CD4-positive, alpha-beta T cell treated with Interleukin-12 subunit alpha and Interleukin-12 subunit beta, for 1 hour (primary cell): Measurements from ENCODE around the gene NONO.
"Not testable (repeated sequence)": the region's sequence is repeated elsewhere in the genome, so short reads cannot be mapped to it uniquely, and the experiment has no call there.

Experiments
- DNase-seq: peaks from one replicate; pipeline ENCODE4 v3.0.0-alpha.2; 2020

NONO gene

DNA sequence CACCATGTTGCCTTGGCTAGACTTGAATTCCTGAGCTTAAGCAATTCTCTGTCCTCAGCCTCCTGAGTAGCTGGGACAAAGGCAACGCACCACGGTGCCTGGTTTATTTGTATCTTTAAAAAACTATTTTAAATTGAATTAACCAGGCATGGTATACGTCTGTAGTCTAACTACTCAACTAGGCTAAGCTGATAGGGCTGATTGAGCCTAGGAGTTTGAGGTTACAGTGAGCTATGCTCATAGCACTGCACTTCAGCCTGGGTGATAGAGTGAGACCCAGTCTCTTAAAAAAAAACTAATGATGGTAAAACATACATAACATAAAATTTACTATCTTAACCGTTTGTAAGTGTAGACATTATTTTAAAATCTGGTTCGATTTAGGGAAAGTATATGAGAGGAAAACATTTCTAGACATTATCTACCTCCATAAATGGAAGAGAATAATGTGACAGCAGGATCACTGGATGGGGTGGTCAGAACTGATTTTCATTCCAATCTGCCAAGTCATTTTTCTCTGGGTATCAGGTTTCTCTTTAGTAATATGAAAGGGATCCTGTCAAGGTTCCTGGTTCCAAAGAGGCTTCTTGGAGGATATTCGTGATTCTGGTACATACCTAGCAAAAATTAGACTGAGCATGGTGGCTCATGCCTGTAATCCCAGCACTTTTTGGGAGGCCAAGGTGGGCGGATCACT is 9.4 kb downstream of the NONO start:
- no peak for DNase-seq

DNA sequence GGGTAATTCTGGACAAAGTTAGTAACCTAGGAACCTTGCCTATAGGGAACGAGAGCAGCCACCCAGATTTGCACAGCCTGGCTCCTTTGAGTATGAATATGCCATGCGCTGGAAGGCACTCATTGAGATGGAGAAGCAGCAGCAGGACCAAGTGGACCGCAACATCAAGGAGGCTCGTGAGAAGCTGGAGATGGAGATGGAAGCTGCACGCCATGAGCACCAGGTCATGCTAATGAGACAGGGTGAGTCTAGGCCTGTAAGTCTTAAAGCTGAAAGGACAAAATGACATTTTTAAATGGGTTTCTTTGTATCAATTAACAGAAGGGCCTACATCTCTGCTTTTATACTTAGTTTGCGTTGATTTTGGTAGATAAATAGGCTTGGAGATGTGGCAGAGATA is 13.4 kb downstream of the NONO start:
- no peak for DNase-seq

- no peak for DNase-seq
Observed at GRCh38 chrX:71298119-71298518, 14.7 kb downstream of the NONO start.

DNA sequence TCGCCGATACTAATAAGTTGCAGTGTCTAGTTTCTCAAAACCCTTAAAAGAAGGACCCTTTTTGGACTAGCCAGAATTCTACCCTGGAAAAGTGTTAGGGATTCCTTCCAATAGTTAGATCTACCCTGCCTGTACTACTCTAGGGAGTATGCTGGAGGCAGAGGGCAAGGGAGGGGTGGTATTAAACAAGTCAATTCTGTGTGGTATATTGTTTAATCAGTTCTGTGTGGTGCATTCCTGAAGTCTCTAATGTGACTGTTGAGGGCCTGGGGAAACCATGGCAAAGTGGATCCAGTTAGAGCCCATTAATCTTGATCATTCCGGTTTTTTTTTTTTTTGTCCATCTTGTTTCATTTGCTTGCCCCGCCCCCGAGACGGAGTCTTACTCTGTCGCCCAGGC is 16.6 kb downstream of the NONO start:
- not testable (repeated sequence) for DNase-seq

- not testable (repeated sequence) for DNase-seq
Observed at GRCh38 chrX:71300495-71300894, 17.1 kb downstream of the NONO start.

GRCh38 chrX:71301195-71301924 is 17.9 kb downstream of the NONO start, which contains the start of gene ITGB1BP2:
ITGB1BP2 (plus strand) TSS chrX:71301750; CDS start chrX:71301807, 57 bp downstream.
- DNase-seq = no peak

DNA sequence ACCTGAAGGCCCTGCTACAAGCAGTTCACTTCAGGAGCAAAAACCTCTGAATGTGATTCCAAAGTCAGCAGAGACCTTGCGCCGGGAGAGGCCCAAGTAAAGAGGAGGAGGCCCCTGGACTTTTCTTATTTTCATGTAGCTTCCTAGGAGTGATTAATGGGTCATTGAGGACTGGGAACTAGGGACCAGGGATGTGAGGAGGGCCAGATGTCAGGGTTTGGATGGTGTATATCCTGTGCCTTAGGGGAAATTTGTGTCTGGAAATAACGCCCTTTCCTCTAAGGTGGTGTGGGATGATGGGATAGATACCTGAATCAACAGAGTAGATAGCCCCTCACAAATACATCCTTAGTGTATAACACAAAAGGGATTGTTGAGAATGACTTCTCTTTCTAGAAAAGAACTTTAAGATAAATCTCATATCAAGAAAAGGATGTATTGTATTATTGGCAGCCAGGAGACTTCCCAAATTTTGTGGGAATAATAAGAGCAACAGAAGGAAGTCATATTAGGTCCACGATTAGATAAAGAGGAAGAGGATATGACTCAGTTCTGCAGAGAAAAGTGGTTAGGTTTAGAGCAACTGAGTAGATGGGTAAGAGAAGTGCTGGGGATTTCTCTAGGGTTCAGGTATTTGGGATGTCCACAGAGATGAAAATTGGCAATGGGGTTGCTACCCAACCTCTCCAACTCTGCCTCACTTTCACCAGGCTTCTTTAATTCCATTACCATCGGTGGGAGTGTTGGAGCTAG is 19.2 kb downstream of the NONO start:
- DNase-seq = no peak

DNA sequence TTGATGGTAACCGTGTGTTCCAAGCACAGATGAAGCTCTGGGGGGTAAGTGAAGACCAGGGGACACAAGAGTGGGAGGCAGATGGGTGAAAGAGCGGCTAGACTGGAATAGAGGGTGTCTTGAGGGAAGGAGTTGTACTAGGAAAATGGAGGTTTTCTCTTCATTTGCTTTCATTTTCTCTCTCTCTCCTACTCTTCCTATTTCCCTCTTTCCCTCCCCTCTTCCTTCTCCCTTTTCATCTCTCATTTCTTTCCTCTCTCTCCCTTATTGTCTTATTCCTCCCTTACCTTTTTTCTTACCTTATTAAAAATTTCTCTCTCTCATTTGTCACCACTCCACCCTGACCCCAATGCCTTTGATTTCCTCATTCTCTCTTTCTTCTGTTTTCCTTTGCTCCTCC is 21.1 kb downstream of the NONO start:
- DNase-seq = no peak

DNA sequence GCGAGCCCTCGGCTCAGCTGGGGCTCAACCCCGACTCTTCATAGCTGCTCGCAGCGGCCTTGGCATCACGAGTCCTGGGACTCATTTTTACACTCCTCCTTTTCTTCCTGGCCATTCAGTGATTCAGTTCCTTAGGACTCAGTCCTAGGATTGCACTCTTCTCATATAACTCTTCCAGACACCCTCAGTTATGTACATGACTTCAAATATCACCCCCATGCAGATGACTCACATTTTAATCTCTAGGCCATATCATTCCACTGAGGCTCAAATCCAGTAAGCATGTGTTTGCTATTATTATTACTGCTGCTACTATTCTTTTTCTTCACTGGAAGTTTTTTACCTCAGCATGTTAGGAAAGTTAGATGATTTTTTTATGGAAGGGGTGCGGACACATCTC is 32.5 kb downstream of the NONO start:
- no peak for DNase-seq

GRCh38 chrX:71316959-71317358 is 33.5 kb downstream of the NONO start:
- not testable (repeated sequence) for DNase-seq

GRCh38 chrX:71320126-71320525 is 36.7 kb downstream of the NONO start:
- no peak for DNase-seq

DNA sequence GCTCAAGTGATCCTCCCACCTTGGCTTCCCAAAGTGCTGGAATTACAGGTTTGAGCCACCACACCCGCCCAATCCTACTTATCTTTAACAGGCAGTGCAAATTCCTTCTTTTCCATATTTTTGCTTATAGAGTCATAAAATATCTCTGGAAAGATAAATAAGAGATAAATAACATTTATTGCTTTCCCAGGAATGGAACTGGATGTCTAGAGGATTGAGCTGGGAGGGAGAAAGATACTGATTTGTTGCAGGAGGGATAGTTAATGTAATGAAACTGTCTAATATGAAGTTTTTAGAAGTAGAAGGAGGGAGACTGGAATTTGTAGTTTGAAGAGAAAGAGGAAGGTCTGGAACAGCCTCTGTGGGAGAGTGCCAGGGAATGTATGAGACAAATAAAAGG is 38.3 kb downstream of the NONO start:
- DNase-seq = no peak

DNA sequence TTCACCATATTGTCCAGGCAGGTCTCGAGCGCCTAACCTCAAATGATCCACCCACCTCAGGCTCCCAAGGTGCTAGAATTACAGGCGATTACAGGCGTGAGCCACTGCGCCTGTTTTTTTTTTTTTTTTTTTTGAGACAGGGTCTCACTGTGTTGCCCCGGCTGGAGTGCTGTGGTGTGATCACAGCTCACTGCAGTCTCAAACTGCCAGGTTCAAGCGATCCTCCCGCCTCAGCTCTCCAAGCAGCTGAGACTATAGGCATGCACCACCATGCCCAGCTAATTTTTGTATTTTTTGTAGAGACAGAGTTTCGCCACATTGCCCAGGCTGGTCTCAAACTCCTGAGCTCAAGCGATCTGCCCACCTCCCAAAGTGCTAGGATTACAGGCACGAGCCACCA is 41.0 kb downstream of the NONO start:
- not testable (repeated sequence) for DNase-seq

- DNase-seq = no peak
Observed at GRCh38 chrX:71326394-71326793, 43.0 kb downstream of the NONO start.

GRCh38 chrX:71349151-71349665 is 65.8 kb downstream of the NONO start:
- DNase-seq = not testable (repeated sequence)

- not testable (repeated sequence) for DNase-seq
Observed at GRCh38 chrX:71349867-71350266, 66.4 kb downstream of the NONO start.
